Kidney (tissue), 14 donors: ENCODE data around the gene KTN1. TPM values are rescaled to one million over a fixed set of nuclear protein-coding genes. Genes with fewer than 3 reads are reported as not detected.
A peak's percentile ranks its signal among the peaks of the same experiment; 100 is the strongest.

Experiments
- DNase-seq, 5 donors: peaks; one replicate each; pipeline ENCODE4 v3.0.0-alpha.2; 2013 to 2020
- FAIRE-seq: peaks from 2 replicates; lab custom pipeline; 2012; peaks lifted over from hg19 to GRCh38; lab: Jason Lieb, UNC
- H3K27ac ChIP-seq, 2 donors: one replicate each; pipeline ENCODE4 v1.7.0; 2013; ENCODE audit warnings: low read depth in 2 of 2, low read length in 2 of 2, inconsistent platforms in 1 of 2
- H3K27me3 ChIP-seq: one replicate; pipeline ENCODE4 v1.7.1; 2013; ENCODE audit warnings: low read length, inconsistent platforms; ENCODE audit not compliant: control insufficient read depth, insufficient read depth
- H3K36me3 ChIP-seq, 3 donors: one replicate each; pipeline versions ENCODE4 v1.7.0 to v1.7.1; 2013; ENCODE audit warnings: low read length in 3 of 3, control low read depth in 1 of 3, inconsistent platforms in 1 of 3; ENCODE audit not compliant: insufficient read depth in 3 of 3, control insufficient read depth in 2 of 3
- H3K4me1 ChIP-seq, 3 donors: one replicate each; pipeline versions ENCODE4 v1.7.0 to v1.7.1; 2013; ENCODE audit warnings: low read length in 3 of 3, inconsistent platforms in 1 of 3, low read depth in 1 of 3; ENCODE audit not compliant: control insufficient read depth in 2 of 3, insufficient read depth in 2 of 3
- H3K4me3 ChIP-seq, 3 donors: one replicate each; pipeline versions ENCODE4 v1.7.0 to v1.8.1; 2013; ENCODE audit warnings: low read length in 3 of 3, control low read depth in 1 of 3, inconsistent platforms in 1 of 3
- H3K9ac ChIP-seq, 3 donors: one replicate each; pipeline versions ENCODE4 v1.7.0 to v1.7.1; 2013; ENCODE audit warnings: low read length in 3 of 3, control low read depth in 1 of 3, inconsistent platforms in 1 of 3
- H3K9me3 ChIP-seq, 3 donors: one replicate each; pipeline versions ENCODE4 v1.7.0 to v1.7.1; 2013; ENCODE audit warnings: low read length in 3 of 3, control low read depth in 1 of 3, inconsistent platforms in 1 of 3; ENCODE audit not compliant: control insufficient read depth in 2 of 3, insufficient read depth in 1 of 3
- CTCF ChIP-seq: IDR thresholded peaks from 3 replicates; pipeline ENCODE4 v1.5.1; 2012; ENCODE audit warnings: mild to moderate bottlenecking, moderate library complexity, borderline replicate concordance; ENCODE audit not compliant: insufficient read depth; ENCODE audit errors: extremely low read depth
- intact Hi-C: fragments of 100-400 bp; cut with DNase I; formaldehyde crosslinking; loops from one replicate; pipeline ENCODE4 v1.11.1; 2022
- polyA plus RNA-seq: library from polyadenylated mRNA; stranded (reverse); fragments of 350-450 nt; fragmentation: Illumina TruSeq; extraction: RNeasy Lipid Tissue Mini Kit (QIAGEN cat#74804); gene quantifications from one replicate; pipeline ENCODE4 v1.2.3, GENCODE V29; 2014; ENCODE audit warnings: low read depth, low replicate concordance; ENCODE audit not compliant: insufficient read depth
- total RNA-seq: library from RNA; stranded (reverse); fragmentation: NEBNext Ultra II Directional; extraction: Animal tissue kit (Norgen Biotek cat#: 25700); gene quantifications from one replicate; pipeline ENCODE4 v1.2.1, GENCODE V29; 2021
- donor health status: control.
- donor health status: control.
- donor health status: control.
- donor health status: control.
- donor health status: control.
- donor health status: DM: yes; HTN: yes; CAD: no.
- donor health status: Normal renal cell carcinoma (clear cell type).

The KTN1 gene
- total and polyA plus RNA-seq, 2 donors from 2014 or later = 106 to 155 TPM

- H3K27me3 ChIP-seq = no peaks in the 10 kb centered on the region
- no peak overlapping the region for H3K4me3 ChIP-seq
- no peak for TF ChIP-seq CTCF
- no peak overlapping the region for H3K27ac ChIP-seq
- no peaks in the 10 kb centered on the region for H3K4me1 ChIP-seq
- no peak overlapping the region for H3K9ac ChIP-seq
- peak in 2 of 5 donors; percentile 16 to 35 for DNase-seq
- intact Hi-C loops = no loop called here
- peaks cover 0 to 12% (median under 1%) of the 10 kb centered on the region in 3 donors for H3K36me3 ChIP-seq
- no peak for FAIRE-seq
- no peaks in the 10 kb centered on the region for H3K9me3 ChIP-seq
Observed at GRCh38 chr14:55689981-55690871, 110.2 kb downstream of the KTN1 start.

GRCh38 chr14:55691659-55692058 is 111.7 kb downstream of the KTN1 start:
- Histone ChIP-seq H3K4me1 (no peaks in the 10 kb centered on the region), H3K27ac (no peak overlapping the region), H3K36me3 (no peaks in the 10 kb centered on the region), H3K27me3 (no peaks in the 10 kb centered on the region), H3K4me3 (no peak overlapping the region), H3K9ac (no peak overlapping the region), H3K9me3 (no peaks in the 10 kb centered on the region)
- intact Hi-C loops = no loop called here
- no peak for TF ChIP-seq CTCF
- DNase-seq = no peak
- FAIRE-seq = no peak

- intact Hi-C loops = no loop called here
- no peaks in the 10 kb centered on the region for H3K27me3 ChIP-seq
Observed at GRCh38 chr14:55693904-55694303, 113.9 kb downstream of the KTN1 start.

More at GRCh38 chr14:55693904-55694303, 113.9 kb downstream of the KTN1 start:
- TF ChIP-seq CTCF = no peak
- Histone ChIP-seq H3K9ac (no peak overlapping the region), H3K27ac (no peak overlapping the region), H3K36me3 (no peaks in the 10 kb centered on the region), H3K9me3 (no peaks in the 10 kb centered on the region), H3K4me3 (no peak overlapping the region), H3K4me1 (peaks cover 0 to 12% (median 4%) of the 10 kb centered on the region in 3 donors)
- DNase-seq (peak in 1 of 5 donors; percentile 29), FAIRE-seq (no peak)
